Measurements from ENCODE around the gene SP2.
"Not testable (repeated sequence)": the region's sequence is repeated elsewhere in the genome, so short reads cannot be mapped to it uniquely, and the experiment has no call there.

The SP2 gene

GRCh38 chr17:47924785-47925677, 29.0 kb downstream of the SP2 start:
- DNase-seq = no peak

GRCh38 chr17:47925678-47925988, 29.6 kb downstream of the SP2 start:
- no peak for DNase-seq

GRCh38 chr17:47927821-47928400, 31.9 kb downstream of the SP2 start:
- no peak for DNase-seq

- no peak for DNase-seq
Measured at GRCh38 chr17:47928415-47928814, 32.4 kb downstream of the SP2 start.

- no peak for DNase-seq
Measured at GRCh38 chr17:47929218-47930000, 33.4 kb downstream of the SP2 start.

GRCh38 chr17:47931848-47932247, 35.8 kb downstream of the SP2 start:
- no peak for DNase-seq

GRCh38 chr17:47934856-47935255, 38.8 kb downstream of the SP2 start:
- peak; percentile 22 for DNase-seq

GRCh38 chr17:47935468-47935867, 39.4 kb downstream of the SP2 start:
- DNase-seq = not testable (repeated sequence)

GRCh38 chr17:47935961-47936360, 39.9 kb downstream of the SP2 start:
- DNase-seq = peak; percentile 74

GRCh38 chr17:47937941-47938340, 41.9 kb downstream of the SP2 start:
- DNase-seq = no peak

- DNase-seq = peak; percentile 98
Measured at GRCh38 chr17:47941246-47942095, 45.4 kb downstream of the SP2 start, which contains the start of gene PNPO. Gene PNPO (plus strand): TSS chr17:47941571. CDS start chr17:47941676, 105 bp downstream.

GRCh38 chr17:47942096-47942510, 46.1 kb downstream of the SP2 start:
- no peak for DNase-seq

- DNase-seq = no peak
Measured at GRCh38 chr17:47942568-47942967, 46.5 kb downstream of the SP2 start.

- DNase-seq = no peak
Measured at GRCh38 chr17:47945080-47945479, 49.0 kb downstream of the SP2 start.

GRCh38 chr17:47945529-47946508, 49.8 kb downstream of the SP2 start:
- DNase-seq = no peak

- no peak for DNase-seq
Measured at GRCh38 chr17:47946516-47946915, 50.5 kb downstream of the SP2 start.

GRCh38 chr17:47946929-47947397, 50.9 kb downstream of the SP2 start:
- peak; percentile 72 for DNase-seq

- DNase-seq = no peak
Measured at GRCh38 chr17:47948706-47949196, 52.7 kb downstream of the SP2 start.

GRCh38 chr17:47949197-47949759, 53.2 kb downstream of the SP2 start:
- DNase-seq = peak; percentile 82

GRCh38 chr17:47949946-47950345, 53.9 kb downstream of the SP2 start:
- no peak for DNase-seq
